Natural killer cell (primary cell): ENCODE results near the gene AURKAIP1. TPM values are rescaled to one million over a fixed set of nuclear protein-coding genes. Genes with fewer than 3 reads are reported as not detected.

Experiments
- ATAC-seq, 3 donors: fragments of 150-1000 bp in 2 of 3; fragments of 200-7000 bp in 1 of 3; cut with Tn5 transposase; 1 replicate in 1 of 3; 2 replicates in 2 of 3; pipeline ENCODE4 v1.10.0; 2021; ENCODE audit warnings: mild to moderate bottlenecking in 2 of 3, moderate library complexity in 2 of 3
- DNase-seq, 2 donors: peaks; one replicate each; pipeline versions ENCODE4 v3.0.0 to v3.0.0-alpha.2; 2013 to 2021; ENCODE audit warnings: mixed read lengths in 1 of 2
- H3K27ac ChIP-seq: one replicate; pipeline ENCODE4 v1.5.1; 2013; ENCODE audit warnings: mild to moderate bottlenecking, low read length
- H3K27me3 ChIP-seq: one replicate; pipeline ENCODE4 v1.6.1; 2013; ENCODE audit warnings: low read length; ENCODE audit not compliant: control insufficient read depth, insufficient read depth
- H3K36me3 ChIP-seq: one replicate; pipeline ENCODE4 v1.6.1; 2013; ENCODE audit warnings: low read length; ENCODE audit not compliant: control insufficient read depth, insufficient read depth
- H3K4me1 ChIP-seq: one replicate; pipeline ENCODE4 v1.6.1; 2013; ENCODE audit warnings: low read length; ENCODE audit not compliant: control insufficient read depth, insufficient read depth
- H3K4me3 ChIP-seq: one replicate; pipeline ENCODE4 v1.5.1; 2013; ENCODE audit warnings: low read length
- H3K9me3 ChIP-seq: one replicate; pipeline ENCODE4 v1.6.1; 2013; ENCODE audit warnings: low read length; ENCODE audit not compliant: control insufficient read depth, insufficient read depth
- H3K27ac Mint-ChIP-seq, 2 donors: one replicate each; pipeline ENCODE4 v1.8.0; 2022; ENCODE audit warnings: mild to moderate bottlenecking in 2 of 2, mixed read lengths in 2 of 2, moderate library complexity in 1 of 2
- H3K27me3 Mint-ChIP-seq, 2 donors: one replicate each; pipeline ENCODE4 v1.8.0; 2022; ENCODE audit warnings: low read depth in 2 of 2, mixed read lengths in 2 of 2
- H3K36me3 Mint-ChIP-seq: one replicate; pipeline ENCODE4 v1.8.0; 2022; ENCODE audit warnings: mixed read lengths
- H3K4me1 Mint-ChIP-seq, 2 donors: one replicate each; pipeline ENCODE4 v1.8.0; 2022; ENCODE audit warnings: mixed read lengths in 2 of 2
- H3K4me3 Mint-ChIP-seq: one replicate; pipeline ENCODE4 v1.8.0; 2022; ENCODE audit warnings: mild to moderate bottlenecking, moderate library complexity, mixed read lengths
- H3K9me3 Mint-ChIP-seq, 2 donors: one replicate each; pipeline ENCODE4 v1.8.0; 2022; ENCODE audit warnings: mixed read lengths in 2 of 2
- CTCF ChIP-seq: fragments of 200-600 bp; IDR thresholded peaks from one replicate; pipeline ENCODE4 v1.8.0; 2022; ENCODE audit warnings: antibody characterized with exemption
- WGBS: methylation state at CpG from one replicate; pipeline ENCODE4 v1.1.7; 2013; ENCODE audit warnings: missing lambda C conversion rate; ENCODE audit not compliant: insufficient coverage; 5-methylcytosine and 5-hydroxymethylcytosine counted together
- intact Hi-C: fragments of 100-400 bp; cut with micrococcal nuclease; formaldehyde crosslinking; loops from one replicate; pipeline ENCODE4 v1.14.2; 2022
- total RNA-seq, 4 donors: library from RNA; stranded (reverse); fragments of 120-200 nt in 1 of 4; gene quantifications; one replicate each; pipeline versions ENCODE4 v1.2.3 to v1.2.4, GENCODE V29; 2013 to 2022

AURKAIP1 gene
- total RNA-seq, 3 donors from 2014 or later (not counting 1 experiment from before 2014, with no cell fraction given): 60.0 to 76.3 (median 64.6) TPM

DNA sequence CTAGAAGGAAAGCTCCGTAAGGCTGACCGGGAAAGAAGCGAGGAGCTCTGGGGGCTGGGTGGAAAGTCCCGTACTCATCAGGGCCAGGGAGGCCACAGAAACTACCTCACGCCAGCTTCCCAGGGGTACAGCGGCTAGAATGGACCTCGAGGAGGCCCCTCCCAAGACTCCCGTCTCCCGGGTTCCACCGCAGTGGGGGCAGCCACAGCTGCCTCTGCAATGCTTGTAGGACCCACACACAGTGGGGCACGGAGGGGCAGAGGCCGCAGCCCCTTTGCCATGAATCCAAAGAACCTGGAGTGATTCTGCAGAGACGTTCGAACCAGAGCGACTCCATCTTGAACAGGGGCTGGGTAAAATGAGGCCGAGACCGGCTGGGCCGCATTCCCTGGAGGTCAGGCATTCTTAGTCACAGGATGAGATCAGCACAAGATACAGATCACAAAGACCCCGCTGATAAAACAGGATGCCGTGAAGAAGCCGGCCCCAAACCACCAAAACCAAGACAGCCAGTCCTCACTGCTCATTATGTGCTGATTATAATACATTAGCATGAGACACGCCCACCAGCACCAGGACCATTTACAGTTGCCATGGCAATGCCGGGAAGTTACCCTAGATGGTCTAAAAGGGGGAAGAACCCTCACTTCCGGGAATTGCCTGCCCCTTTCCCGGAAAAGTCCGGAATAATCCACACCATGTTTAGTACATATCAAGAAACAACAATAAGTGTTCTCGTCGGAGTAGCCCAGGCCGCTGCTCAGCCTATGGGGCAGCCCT lies 47.6 kb upstream of the AURKAIP1 start:
- Histone ChIP-seq H3K4me1 (no peaks in the 10 kb centered on the region), H3K4me3 (no peak overlapping the region), H3K36me3 (no peaks in the 10 kb centered on the region), H3K27ac (no peak overlapping the region), H3K9me3 (no peaks in the 10 kb centered on the region), H3K27me3 (no peaks in the 10 kb centered on the region)
- WGBS: 69% methylated on average over 29 of the region's 29 CpGs
- Mint-ChIP-seq H3K27me3 (peaks cover 11 to 27% of the 10 kb centered on the region in 2 donors), H3K27ac (no peak overlapping the region), H3K9me3 (no peaks in the 10 kb centered on the region), H3K36me3 (no peaks in the 10 kb centered on the region), H3K4me1 (no peaks in the 10 kb centered on the region), H3K4me3 (no peak overlapping the region)
- DNase-seq (no peak), ATAC-seq (no peak)
- intact Hi-C loops: no loop called here
- TF ChIP-seq CTCF: no peak

DNA sequence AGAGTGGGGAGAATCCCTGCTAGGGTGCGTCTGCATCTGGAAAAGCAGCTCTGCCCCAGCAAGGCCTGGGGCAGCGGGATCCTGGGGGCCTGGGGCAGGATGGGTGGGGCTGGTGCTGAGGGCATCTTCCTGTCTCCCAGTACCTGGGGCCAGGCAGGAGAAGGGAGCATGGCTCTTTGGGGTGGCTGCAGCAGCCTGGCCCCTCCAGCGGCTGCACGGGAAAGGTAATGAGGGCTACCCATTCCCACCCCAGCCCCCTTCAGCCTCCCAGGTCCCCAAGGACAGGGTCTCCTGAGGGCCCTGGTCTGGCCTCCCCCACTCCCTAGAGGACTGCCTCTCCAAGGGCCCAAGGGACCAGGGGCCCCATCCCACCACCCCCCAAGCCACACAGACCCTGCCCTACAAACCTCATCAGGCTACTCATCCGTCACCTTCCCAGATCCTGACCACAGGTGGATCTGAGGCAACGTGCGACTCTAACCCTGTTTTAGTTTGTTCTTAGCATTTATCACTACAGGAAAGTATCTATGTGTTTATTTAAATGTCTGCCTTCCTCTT lies 47.0 kb upstream of the AURKAIP1 start:
- Mint-ChIP-seq H3K4me1 (no peaks in the 10 kb centered on the region), H3K4me3 (no peak overlapping the region), H3K9me3 (no peaks in the 10 kb centered on the region), H3K36me3 (no peaks in the 10 kb centered on the region), H3K27me3 (peaks cover 14 to 30% of the 10 kb centered on the region in 2 donors), H3K27ac (no peak overlapping the region)
- Histone ChIP-seq H3K36me3 (no peaks in the 10 kb centered on the region), H3K27me3 (no peaks in the 10 kb centered on the region), H3K4me1 (no peaks in the 10 kb centered on the region), H3K9me3 (no peaks in the 10 kb centered on the region), H3K27ac (no peak overlapping the region), H3K4me3 (no peak overlapping the region)
- no peak for DNase-seq
- 83% methylated on average over 7 of the region's 7 CpGs for WGBS
- no peak for ATAC-seq
- TF ChIP-seq CTCF: no peak
- intact Hi-C loops: no loop called here

DNA sequence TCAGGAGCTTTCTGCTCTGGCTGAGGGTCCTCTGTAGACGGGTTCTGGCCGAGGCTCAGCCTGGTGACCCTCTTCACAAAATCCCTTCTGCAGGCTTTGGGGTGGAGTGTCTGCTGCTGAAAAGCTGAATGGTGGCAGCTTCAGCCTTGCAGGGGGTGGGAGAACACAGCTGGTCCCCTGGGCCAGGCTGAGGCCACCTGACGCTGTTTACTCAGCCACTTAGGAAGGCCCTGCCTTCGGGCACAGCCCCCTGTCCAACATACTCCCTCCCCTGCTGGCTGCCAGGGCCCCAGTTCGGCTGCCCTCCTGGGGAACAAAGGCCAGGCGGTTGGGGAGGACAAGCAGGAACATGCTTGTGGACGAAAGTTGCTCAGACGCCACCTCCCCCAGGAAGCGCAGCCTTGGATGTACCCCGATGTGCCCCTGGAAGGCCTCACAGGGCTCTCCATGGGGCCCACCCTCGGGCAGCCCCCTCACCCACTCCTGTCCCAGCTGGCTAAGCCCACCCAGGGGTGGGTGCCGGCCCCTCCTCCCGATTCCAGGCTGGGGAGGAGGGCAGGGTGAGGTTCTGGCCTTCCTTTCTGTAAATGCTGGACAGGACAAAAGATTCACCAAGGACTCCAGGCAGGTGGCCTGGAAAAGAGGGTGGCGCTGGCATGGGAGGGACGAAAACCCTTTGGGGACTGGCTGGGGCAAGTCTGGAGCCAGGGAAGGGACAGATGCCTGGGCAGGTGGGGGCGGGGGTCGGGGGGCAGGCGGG lies 46.3 kb upstream of the AURKAIP1 start, which contains the start of gene ANKRD65:
Gene ANKRD65, minus strand, starts transcription at position 130 of the 760 bp plus-strand sequence. CDS start 271 bp downstream, outside the sequence.
- no peak for TF ChIP-seq CTCF
- Histone ChIP-seq H3K27ac (no peak within 1 kb of the TSS), H3K9me3 (no peaks in the 10 kb centered on the region), H3K36me3 (no peaks in the 10 kb centered on the region), H3K4me3 (no peak within 1 kb of the TSS), H3K27me3 (no peaks in the 10 kb centered on the region), H3K4me1 (no peaks in the 10 kb centered on the region)
- Mint-ChIP-seq H3K4me1 (no peaks in the 10 kb centered on the region), H3K4me3 (no peak within 1 kb of the TSS), H3K36me3 (no peaks in the 10 kb centered on the region), H3K9me3 (no peaks in the 10 kb centered on the region), H3K27me3 (peaks cover 14 to 29% of the 10 kb centered on the region in 2 donors), H3K27ac (no peak within 1 kb of the TSS)
- ATAC-seq (no peak), DNase-seq (no peak)
- intact Hi-C loops: no loop called here
- WGBS: 87% methylated on average over 18 of the region's 18 CpGs
